Osteocyte (in vitro differentiated cells): ENCODE data around the gene ARID5B. TPM values are rescaled to one million over a fixed set of nuclear protein-coding genes. Genes with fewer than 3 reads are reported as not detected.

Source experiments
- DNase-seq: peaks from one replicate; pipeline ENCODE4 v3.0.0; 2021; ENCODE audit warnings: mixed read lengths; ENCODE audit not compliant: unreplicated experiment; ENCODE audit errors: extremely low spot score
- H3K27ac Mint-ChIP-seq: one replicate; pipeline ENCODE4 v1.8.0; 2021; ENCODE audit warnings: mild to moderate bottlenecking, mixed read lengths; ENCODE audit not compliant: unreplicated experiment
- H3K27me3 Mint-ChIP-seq: one replicate; pipeline ENCODE4 v1.8.0; 2021; ENCODE audit warnings: mixed read lengths; ENCODE audit not compliant: unreplicated experiment
- H3K36me3 Mint-ChIP-seq: one replicate; pipeline ENCODE4 v1.8.0; 2021; ENCODE audit warnings: mixed read lengths; ENCODE audit not compliant: unreplicated experiment
- H3K4me1 Mint-ChIP-seq: one replicate; pipeline ENCODE4 v1.8.0; 2021; ENCODE audit warnings: mixed read lengths; ENCODE audit not compliant: unreplicated experiment
- H3K4me3 Mint-ChIP-seq: one replicate; pipeline ENCODE4 v1.8.0; 2021; ENCODE audit warnings: mild to moderate bottlenecking, moderate library complexity, mixed read lengths; ENCODE audit not compliant: unreplicated experiment
- H3K9me3 Mint-ChIP-seq: one replicate; pipeline ENCODE4 v1.8.0; 2021; ENCODE audit warnings: mixed read lengths; ENCODE audit not compliant: unreplicated experiment
- total RNA-seq: library from RNA; stranded (reverse); gene quantifications from 2 replicates; pipeline ENCODE4 v1.2.1, GENCODE V29; 2021
- TF ChIP-seq, protein P1 (sequence below): fragments of 200-600 bp; sonication (generic); IDR thresholded peaks from 2 replicates; pipeline ENCODE4 v1.5.0; 2021; ENCODE audit warnings: antibody characterized with exemption, mild to moderate bottlenecking, moderate library complexity

ARID5B gene
- total RNA-seq, 1 donor from 2014 or later = 89.4 TPM

DNA sequence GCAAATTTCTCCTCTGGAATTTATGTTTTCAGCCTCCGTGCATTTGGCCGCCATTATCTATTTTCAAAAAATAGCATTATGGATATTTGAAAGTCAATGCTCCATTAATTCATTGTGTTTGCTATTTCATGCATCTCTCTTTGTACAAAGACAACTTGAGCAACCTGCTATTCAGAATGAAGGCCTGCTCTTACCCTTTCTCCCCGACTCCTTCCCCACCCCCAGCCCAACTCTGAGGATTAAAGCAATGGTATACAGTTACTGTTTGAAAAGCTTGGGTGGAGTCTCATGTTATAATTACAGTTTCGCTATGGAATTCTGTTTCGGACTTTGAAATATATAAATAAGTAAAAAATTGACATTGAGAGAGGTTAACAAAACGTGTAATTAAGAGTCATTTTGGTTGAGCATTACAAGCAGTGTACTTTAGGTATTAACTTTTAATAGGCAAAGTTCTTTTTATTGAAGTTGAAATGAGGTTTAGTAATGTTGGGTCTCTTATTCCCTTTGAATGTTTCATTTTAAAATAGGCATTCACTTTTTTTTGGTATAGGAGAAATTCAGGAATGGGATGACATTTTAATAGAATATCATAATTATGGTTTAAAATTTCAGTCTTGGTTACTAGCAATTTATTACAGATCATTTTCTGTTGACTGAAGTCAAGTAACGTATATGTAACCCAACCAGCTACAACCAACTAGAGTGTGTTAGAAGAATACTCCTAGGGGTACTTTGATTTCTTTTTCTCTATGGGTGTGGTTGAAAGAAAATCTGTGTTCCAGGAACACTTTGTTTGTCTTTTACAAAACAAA is 93.1 kb downstream of the ARID5B start:
- peaks cover 58% of the 10 kb centered on the region for H3K4me1 Mint-ChIP-seq
- H3K4me3 Mint-ChIP-seq = peak overlapping the region; percentile 16
- DNase-seq = no peak
- TF ChIP-seq, protein P1, sequence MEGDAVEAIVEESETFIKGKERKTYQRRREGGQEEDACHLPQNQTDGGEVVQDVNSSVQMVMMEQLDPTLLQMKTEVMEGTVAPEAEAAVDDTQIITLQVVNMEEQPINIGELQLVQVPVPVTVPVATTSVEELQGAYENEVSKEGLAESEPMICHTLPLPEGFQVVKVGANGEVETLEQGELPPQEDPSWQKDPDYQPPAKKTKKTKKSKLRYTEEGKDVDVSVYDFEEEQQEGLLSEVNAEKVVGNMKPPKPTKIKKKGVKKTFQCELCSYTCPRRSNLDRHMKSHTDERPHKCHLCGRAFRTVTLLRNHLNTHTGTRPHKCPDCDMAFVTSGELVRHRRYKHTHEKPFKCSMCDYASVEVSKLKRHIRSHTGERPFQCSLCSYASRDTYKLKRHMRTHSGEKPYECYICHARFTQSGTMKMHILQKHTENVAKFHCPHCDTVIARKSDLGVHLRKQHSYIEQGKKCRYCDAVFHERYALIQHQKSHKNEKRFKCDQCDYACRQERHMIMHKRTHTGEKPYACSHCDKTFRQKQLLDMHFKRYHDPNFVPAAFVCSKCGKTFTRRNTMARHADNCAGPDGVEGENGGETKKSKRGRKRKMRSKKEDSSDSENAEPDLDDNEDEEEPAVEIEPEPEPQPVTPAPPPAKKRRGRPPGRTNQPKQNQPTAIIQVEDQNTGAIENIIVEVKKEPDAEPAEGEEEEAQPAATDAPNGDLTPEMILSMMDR = no peak
- peak overlapping the region; percentile 97 for H3K27ac Mint-ChIP-seq
- H3K9me3 Mint-ChIP-seq = no peaks in the 10 kb centered on the region
- H3K36me3 Mint-ChIP-seq = peaks cover 12% of the 10 kb centered on the region
- no peaks in the 10 kb centered on the region for H3K27me3 Mint-ChIP-seq

DNA sequence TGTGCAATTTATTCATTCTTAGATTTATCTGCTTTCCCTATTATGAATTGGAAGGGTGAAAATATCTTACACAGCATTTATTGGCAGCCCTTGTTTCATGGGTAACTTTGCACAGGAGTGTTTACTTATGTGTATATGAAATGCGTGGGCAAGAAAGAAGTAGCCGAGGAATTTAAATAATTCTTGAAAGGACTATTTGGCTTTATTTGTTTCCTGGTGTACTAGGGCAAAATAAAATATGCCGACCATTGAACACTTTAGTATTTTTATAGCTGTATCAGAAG is 93.7 kb downstream of the ARID5B start:
- Mint-ChIP-seq H3K27me3 (no peaks in the 10 kb centered on the region), H3K36me3 (peaks cover 18% of the 10 kb centered on the region), H3K4me1 (peaks cover 58% of the 10 kb centered on the region), H3K4me3 (peak overlapping the region; percentile 16), H3K9me3 (no peaks in the 10 kb centered on the region), H3K27ac (peak overlapping the region; percentile 97)
- TF ChIP-seq, protein P1 = no peak
- no peak for DNase-seq

DNA sequence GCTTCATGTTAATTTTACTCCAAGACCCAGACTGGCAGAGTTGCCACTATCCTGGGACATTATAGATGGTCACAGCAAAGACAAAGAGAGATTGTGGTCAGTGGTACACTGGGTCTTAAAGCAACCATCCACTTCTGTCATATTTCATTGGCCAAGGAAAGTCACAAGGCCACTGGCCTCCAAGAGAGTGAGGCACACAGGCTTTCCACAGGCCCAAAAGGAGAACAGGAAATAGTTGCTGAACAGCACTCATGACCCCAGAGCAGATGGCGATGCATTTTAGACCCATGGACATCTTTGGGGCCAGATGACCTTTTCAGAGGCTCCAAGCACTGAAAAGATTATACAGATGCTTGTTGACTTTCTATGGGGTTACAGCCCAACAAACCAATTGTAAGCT is 97.4 kb downstream of the ARID5B start:
- no peak for DNase-seq
- no peak overlapping the region for H3K4me3 Mint-ChIP-seq
- no peaks in the 10 kb centered on the region for H3K9me3 Mint-ChIP-seq
- peaks cover 24% of the 10 kb centered on the region for H3K4me1 Mint-ChIP-seq
- H3K27me3 Mint-ChIP-seq = no peaks in the 10 kb centered on the region
- no peak overlapping the region for H3K27ac Mint-ChIP-seq
- H3K36me3 Mint-ChIP-seq = peaks cover 33% of the 10 kb centered on the region
- TF ChIP-seq, protein P1 = no peak

DNA sequence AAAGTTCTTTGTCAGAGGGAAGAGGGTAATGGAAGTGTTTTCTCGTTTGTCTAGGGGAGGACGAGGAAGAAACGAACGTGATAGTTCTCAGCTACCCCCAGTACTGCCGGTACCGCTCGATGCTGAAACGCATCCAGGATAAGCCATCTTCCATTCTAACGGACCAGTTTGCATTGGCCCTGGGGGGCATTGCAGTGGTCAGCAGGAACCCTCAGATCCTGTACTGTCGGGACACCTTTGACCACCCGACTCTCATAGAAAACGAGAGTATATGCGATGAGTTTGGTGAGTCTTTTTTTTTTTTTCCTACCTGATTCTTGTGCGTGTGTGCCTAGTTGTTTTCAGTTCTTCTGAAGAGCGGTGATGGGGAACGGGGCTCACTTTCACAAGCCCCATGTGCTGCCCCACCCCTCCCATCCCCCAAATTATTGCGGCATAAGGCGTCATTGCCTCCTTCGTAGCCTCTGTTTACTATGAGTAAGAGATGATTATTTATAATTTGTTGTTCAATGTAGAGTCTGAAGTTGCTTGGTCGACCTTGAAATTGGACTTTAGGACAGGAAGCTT is 98.6 kb downstream of the ARID5B start:
- Mint-ChIP-seq H3K9me3 (no peaks in the 10 kb centered on the region), H3K27me3 (no peaks in the 10 kb centered on the region), H3K27ac (no peak overlapping the region), H3K4me3 (no peak overlapping the region), H3K36me3 (peaks cover 33% of the 10 kb centered on the region), H3K4me1 (peaks cover 16% of the 10 kb centered on the region)
- DNase-seq = no peak
- TF ChIP-seq, protein P1 = no peak

DNA sequence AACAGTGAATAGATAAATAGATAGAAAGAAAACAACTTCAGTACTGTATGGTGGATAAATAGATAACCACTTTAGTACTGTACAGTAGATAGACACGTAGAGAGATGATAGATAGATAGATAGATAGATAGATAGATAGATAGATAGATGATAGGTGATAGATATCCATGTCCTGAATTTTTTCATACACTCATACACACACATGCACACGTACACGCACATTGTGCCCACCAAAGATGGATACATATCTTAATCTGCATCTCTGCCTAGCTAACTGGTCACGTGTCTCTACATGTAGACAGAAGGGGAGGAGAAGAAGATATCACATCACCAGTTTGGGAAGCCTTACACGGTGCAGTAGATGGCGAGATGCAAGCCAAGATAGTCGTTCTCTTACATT is 99.2 kb downstream of the ARID5B start:
- Mint-ChIP-seq H3K4me3 (no peak overlapping the region), H3K27me3 (no peaks in the 10 kb centered on the region), H3K9me3 (no peaks in the 10 kb centered on the region), H3K36me3 (peaks cover 37% of the 10 kb centered on the region), H3K27ac (no peak overlapping the region), H3K4me1 (peaks cover 16% of the 10 kb centered on the region)
- TF ChIP-seq, protein P1 = no peak
- DNase-seq = no peak
